Measurements from ENCODE around the gene RAB43. TPM values are rescaled to one million over a fixed set of nuclear protein-coding genes. Genes with fewer than 3 reads are reported as not detected.

The RAB43 gene
- total RNA-seq, 1 donor from 2014 or later: 72.9 TPM

DNA sequence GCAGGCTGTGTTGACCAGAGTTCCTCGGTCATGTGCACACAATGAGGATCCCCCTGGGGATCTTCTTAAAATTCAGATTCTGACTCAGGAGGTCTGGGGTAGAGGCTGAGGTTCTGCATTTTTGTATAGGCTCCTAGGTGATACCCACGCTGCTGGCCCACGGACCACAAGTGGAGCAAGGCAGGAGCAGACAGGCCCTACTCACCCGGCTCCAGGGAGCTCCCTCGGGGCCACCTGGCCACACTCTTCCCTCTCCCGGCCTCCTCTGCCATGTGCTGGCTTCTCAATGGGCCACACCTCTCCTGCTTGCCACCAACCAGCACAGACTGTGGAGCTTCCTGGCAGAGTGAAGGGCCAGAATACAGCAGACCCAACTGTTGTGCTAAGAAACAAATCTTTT, 37.1 kb downstream of the RAB43 start:
- H3K4me3 ChIP-seq: no peak overlapping the region
- intact Hi-C loops (cut with DNase I): no loop called here

DNA sequence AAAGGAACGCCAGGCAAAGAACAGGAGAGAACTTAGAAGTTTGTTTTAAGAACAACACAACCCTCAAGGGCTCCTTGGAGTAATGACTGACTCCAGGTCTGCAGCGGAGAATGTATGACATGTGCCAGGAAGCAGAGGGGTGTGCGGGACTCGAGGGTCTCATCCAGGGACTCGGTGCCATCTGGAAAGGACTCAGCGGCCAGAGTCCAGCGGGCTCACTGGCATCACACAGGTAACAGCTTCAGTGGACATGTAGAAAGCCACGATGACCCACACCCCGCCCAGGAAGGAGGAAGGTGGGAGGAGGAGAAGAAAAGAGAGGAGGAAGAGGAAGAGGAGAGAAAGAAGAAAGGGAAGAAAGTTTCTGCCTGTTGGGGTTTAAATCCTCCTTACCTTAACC, 39.6 kb downstream of the RAB43 start:
- H3K9me3 ChIP-seq: no peaks in the 10 kb centered on the region
- no peaks in the 10 kb centered on the region for H3K36me3 ChIP-seq
- no peak for DNase-seq (ENCODE audit: low spot score in 2 of 2)
- no peaks in the 10 kb centered on the region for H3K27me3 ChIP-seq
- intact Hi-C loops (cut with DNase I): no loop called here
- H3K4me1 ChIP-seq: peaks cover 2 to 6% of the 10 kb centered on the region in 2 donors
- no peak overlapping the region for H3K4me3 ChIP-seq
- TF ChIP-seq, protein P1, sequence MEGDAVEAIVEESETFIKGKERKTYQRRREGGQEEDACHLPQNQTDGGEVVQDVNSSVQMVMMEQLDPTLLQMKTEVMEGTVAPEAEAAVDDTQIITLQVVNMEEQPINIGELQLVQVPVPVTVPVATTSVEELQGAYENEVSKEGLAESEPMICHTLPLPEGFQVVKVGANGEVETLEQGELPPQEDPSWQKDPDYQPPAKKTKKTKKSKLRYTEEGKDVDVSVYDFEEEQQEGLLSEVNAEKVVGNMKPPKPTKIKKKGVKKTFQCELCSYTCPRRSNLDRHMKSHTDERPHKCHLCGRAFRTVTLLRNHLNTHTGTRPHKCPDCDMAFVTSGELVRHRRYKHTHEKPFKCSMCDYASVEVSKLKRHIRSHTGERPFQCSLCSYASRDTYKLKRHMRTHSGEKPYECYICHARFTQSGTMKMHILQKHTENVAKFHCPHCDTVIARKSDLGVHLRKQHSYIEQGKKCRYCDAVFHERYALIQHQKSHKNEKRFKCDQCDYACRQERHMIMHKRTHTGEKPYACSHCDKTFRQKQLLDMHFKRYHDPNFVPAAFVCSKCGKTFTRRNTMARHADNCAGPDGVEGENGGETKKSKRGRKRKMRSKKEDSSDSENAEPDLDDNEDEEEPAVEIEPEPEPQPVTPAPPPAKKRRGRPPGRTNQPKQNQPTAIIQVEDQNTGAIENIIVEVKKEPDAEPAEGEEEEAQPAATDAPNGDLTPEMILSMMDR (IDR thresholded peaks at IDR 0.05): no peak
- H3K27ac ChIP-seq: no peak overlapping the region

More for the DNA sequence above, 37.1 kb downstream of the RAB43 start:
- DNase-seq (ENCODE audit: low spot score in 2 of 2): no peak
- TF ChIP-seq, protein P1 (IDR thresholded peaks at IDR 0.05): no peak
- Histone ChIP-seq H3K4me1 (peaks cover 5 to 9% of the 10 kb centered on the region in 2 donors), H3K27me3 (no peaks in the 10 kb centered on the region), H3K9me3 (no peaks in the 10 kb centered on the region), H3K27ac (no peak overlapping the region), H3K36me3 (no peaks in the 10 kb centered on the region)

DNA sequence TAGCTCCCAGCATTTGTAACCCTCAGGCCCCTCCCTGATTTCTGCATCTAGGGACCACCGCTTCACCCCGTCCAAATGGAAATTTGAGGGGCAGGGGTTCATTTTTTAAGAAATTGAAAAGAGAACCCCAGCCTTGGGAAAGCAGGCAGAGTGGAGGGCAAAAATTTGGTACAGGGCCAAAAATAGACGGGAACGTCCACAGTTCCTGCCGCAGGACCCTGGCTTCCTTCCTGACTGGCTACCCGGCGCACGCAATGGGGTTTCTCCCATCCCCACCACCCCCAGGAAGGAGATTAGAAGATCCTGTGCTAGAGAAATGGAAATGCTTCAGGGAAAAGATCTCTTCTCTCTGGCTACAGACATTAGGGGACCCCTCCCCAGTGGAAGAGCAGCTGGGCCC, 40.1 kb downstream of the RAB43 start:
- DNase-seq (ENCODE audit: low spot score in 2 of 2): no peak
- Histone ChIP-seq H3K9me3 (no peaks in the 10 kb centered on the region), H3K4me1 (peaks cover 0 to under 1% of the 10 kb centered on the region in 2 donors), H3K27ac (no peak overlapping the region), H3K27me3 (no peaks in the 10 kb centered on the region), H3K4me3 (no peak overlapping the region), H3K36me3 (no peaks in the 10 kb centered on the region)
- TF ChIP-seq, protein P1 (IDR thresholded peaks at IDR 0.05): no peak
- intact Hi-C loops (cut with DNase I): no loop called here

DNA sequence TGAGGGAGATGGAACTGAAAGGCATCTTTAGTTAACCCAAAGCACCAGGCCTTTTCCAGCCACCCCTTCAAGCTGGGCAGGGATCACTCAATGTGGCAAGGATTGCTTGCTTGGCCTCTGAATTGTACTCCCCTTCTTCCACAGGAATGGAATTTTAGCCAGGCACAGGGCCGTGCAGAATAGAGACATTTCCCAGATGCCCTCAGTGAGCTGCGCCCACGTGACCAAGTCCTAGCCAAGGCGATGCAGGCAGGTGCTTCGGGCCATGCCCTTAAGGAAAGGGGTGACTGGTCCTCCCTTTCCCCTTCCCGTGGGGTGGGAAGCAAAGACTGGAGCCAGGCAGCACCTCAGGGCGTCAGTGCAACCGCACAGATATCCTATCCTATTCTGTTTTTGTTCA, 43.1 kb downstream of the RAB43 start:
- Histone ChIP-seq H3K4me1 (no peaks in the 10 kb centered on the region), H3K4me3 (no peak overlapping the region), H3K9me3 (no peaks in the 10 kb centered on the region), H3K27ac (no peak overlapping the region), H3K27me3 (no peaks in the 10 kb centered on the region), H3K36me3 (no peaks in the 10 kb centered on the region)
- intact Hi-C loops (cut with DNase I): no loop called here
- DNase-seq (ENCODE audit: low spot score in 2 of 2): no peak
- TF ChIP-seq, protein P1 (IDR thresholded peaks at IDR 0.05): no peak

DNA sequence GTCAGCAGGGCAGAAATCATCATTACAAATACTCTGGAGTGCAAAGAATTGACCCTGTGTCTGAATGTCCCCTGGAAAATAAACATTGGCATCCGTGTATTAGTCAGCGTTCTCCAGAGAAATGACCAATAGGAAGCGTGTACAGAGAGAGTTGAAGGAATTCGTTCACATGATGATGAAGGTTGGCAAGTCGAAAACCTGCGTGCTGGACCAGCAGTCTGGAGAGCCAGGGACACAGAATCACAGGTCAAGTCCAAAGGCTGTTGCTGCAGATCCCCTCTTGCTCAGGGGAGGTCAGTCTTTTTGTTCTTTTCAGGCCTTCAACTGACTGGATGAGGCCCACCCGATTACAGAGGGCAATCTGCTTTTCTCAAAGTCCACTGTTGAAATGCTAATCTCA, 44.4 kb downstream of the RAB43 start:
- no peaks in the 10 kb centered on the region for H3K36me3 ChIP-seq
- H3K4me3 ChIP-seq: no peak overlapping the region
- H3K27ac ChIP-seq: peak overlapping the region in 1 of 2 donors; percentile 41
- no peaks in the 10 kb centered on the region for H3K4me1 ChIP-seq
- H3K9me3 ChIP-seq: no peaks in the 10 kb centered on the region
- DNase-seq (ENCODE audit: low spot score in 2 of 2): no peak
- intact Hi-C loops (cut with DNase I): no loop called here
- TF ChIP-seq, protein P1 (IDR thresholded peaks at IDR 0.05): no peak
- no peaks in the 10 kb centered on the region for H3K27me3 ChIP-seq
